ENCODE measurements around the gene THEMIS2. TPM values are rescaled to one million over a fixed set of nuclear protein-coding genes. Genes with fewer than 3 reads are reported as not detected.

The THEMIS2 gene
- total RNA-seq, 2 experiments from 2014 or later: 4.1 to 20.3 TPM

DNA sequence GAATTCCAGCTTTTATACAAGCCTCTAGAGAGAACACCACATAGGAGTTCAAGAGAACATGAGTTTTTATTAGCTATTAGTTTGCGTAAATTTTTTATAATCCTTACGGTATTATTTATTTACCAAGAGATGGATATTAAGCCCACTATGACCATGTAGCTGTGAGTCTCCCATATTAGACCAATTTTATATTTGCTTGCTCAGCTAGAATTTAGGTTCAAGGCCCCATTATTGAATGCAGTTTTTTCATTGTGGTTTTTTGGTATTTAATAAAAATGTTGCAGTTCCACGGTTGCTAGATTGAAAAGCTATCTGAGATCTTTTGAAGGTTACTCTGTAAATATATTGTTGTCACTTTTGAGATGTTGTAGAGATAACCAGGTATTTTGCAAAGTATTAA lies 38.9 kb upstream of the THEMIS2 start:
- H3K9me2 ChIP-seq (ENCODE audit: insufficient read depth, low read length): no peaks in the 10 kb centered on the region
- no TSS peak for BruUV-seq (replicated peaks)
- POLR2A ChIA-PET: interaction anchor here (0.7 to 1.2 kb wide), 2 partner anchors 60 to 108 kb away, joined by 3 to 6 read pairs; partner anchors contain the start of genes FAM76A and STX12
- no peak overlapping the region for H3K4me3 ChIP-seq (ENCODE audit: low read depth, low read length, poor library complexity, severe bottlenecking)
- peaks cover 67% of the 10 kb centered on the region for H3K36me3 ChIP-seq (ENCODE audit: insufficient read depth, low read length)
- peaks cover 23% of the 10 kb centered on the region for H3K4me1 ChIP-seq (ENCODE audit: insufficient read depth, low read length, poor library complexity, severe bottlenecking)
- peaks cover 68% of the 10 kb centered on the region for H3K79me2 ChIP-seq (ENCODE audit: insufficient read depth, low read depth, low read length)
- H4K20me1 ChIP-seq (ENCODE audit: insufficient read depth, low read length): peaks cover 23% of the 10 kb centered on the region
- CTCF ChIA-PET (ENCODE audit: unreplicated experiment): no interaction called here
- no peak overlapping the region for H3K27ac ChIP-seq (ENCODE audit: low read depth, low read length, poor library complexity, severe bottlenecking)
- no peak for DNase-seq (ENCODE audit: low spot score)
- H3K4me2 ChIP-seq (ENCODE audit: low read length): no peak overlapping the region
- H3K9me3 ChIP-seq (ENCODE audit: low read length): no peaks in the 10 kb centered on the region
- no peak for TF ChIP-seq CTCF (conservative IDR thresholded peaks at IDR 0.05; ENCODE audit: low read length)
- no peak for TF ChIP-seq EZH2phosphoT487 (IDR thresholded peaks at IDR 0.05; ENCODE audit: borderline replicate concordance, low read depth, low read length)
- H2AFZ ChIP-seq (ENCODE audit: low read length): no peak overlapping the region
- intact Hi-C loops (cut with micrococcal nuclease; ENCODE audit: unreplicated experiment): loop anchor here (10.0 kb wide), 1 partner anchor 159 kb away; the partner anchor contains the start of gene IFI6

DNA sequence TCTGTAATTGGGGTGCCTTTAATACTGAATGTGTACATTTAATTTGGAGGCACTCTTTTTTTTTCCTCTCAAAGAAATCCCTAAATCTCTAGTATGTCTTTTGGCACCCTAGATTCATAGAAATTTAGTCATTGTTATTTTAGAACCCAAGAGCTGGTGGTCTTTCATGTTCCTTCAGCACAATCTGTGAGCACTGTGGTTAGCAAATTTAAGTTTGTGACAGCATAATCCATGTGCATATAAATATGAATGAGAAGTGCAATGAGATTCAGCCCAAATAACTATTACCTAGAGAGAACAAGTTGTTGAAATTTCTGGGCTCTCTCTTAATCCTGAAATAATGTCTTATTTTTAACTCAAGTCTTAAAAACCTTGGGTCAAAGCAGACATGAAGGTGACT lies 37.3 kb upstream of the THEMIS2 start:
- peaks cover 83% of the 10 kb centered on the region for H3K36me3 ChIP-seq (ENCODE audit: insufficient read depth, low read length)
- H3K4me3 ChIP-seq (ENCODE audit: low read depth, low read length, poor library complexity, severe bottlenecking): no peak overlapping the region
- H3K9me3 ChIP-seq (ENCODE audit: low read length): no peaks in the 10 kb centered on the region
- H3K27ac ChIP-seq (ENCODE audit: low read depth, low read length, poor library complexity, severe bottlenecking): no peak overlapping the region
- H3K79me2 ChIP-seq (ENCODE audit: insufficient read depth, low read depth, low read length): peaks cover 71% of the 10 kb centered on the region
- H3K4me2 ChIP-seq (ENCODE audit: low read length): no peak overlapping the region
- no peaks in the 10 kb centered on the region for H3K9me2 ChIP-seq (ENCODE audit: insufficient read depth, low read length)
- DNase-seq (ENCODE audit: low spot score): no peak
- ChIA-PET POLR2A (interaction anchor here (0.6 kb wide), 1 partner anchor 379 kb away, joined by 3 read pairs; no protein-coding TSS in a partner anchor), CTCF (ENCODE audit: unreplicated experiment) (no interaction called here)
- no peak overlapping the region for H2AFZ ChIP-seq (ENCODE audit: low read length)
- no TSS peak for BruUV-seq (replicated peaks)
- TF ChIP-seq CTCF (conservative IDR thresholded peaks at IDR 0.05; ENCODE audit: low read length): no peak
- no peak for TF ChIP-seq EZH2phosphoT487 (IDR thresholded peaks at IDR 0.05; ENCODE audit: borderline replicate concordance, low read depth, low read length)
- intact Hi-C loops (cut with micrococcal nuclease; ENCODE audit: unreplicated experiment): loop anchor here (10.0 kb wide), 1 partner anchor 160 kb away; the partner anchor contains the start of gene IFI6
- peaks cover 18% of the 10 kb centered on the region for H3K4me1 ChIP-seq (ENCODE audit: insufficient read depth, low read length, poor library complexity, severe bottlenecking)
- H4K20me1 ChIP-seq (ENCODE audit: insufficient read depth, low read length): peaks cover 23% of the 10 kb centered on the region

DNA sequence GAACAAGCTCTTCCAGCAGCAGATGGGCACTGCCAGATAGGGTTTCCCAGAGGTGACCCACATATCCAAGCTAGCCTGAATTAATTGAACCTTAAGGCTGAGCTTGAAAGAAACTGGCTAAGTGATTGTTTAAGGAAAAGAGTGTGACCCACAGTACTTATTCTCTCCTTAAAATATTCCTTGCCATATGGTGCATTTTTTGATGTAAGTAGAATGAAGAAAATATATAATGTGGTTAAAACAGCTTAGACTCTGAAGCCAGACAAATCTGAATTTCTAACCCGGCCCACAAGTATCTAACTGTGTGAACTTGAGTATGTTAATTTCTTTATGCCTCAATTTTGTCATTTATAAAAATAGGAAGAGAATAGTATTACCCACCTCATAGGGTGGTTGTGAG lies 36.8 kb upstream of the THEMIS2 start:
- intact Hi-C loops (cut with micrococcal nuclease; ENCODE audit: unreplicated experiment): loop anchor here (10.0 kb wide), 1 partner anchor 161 kb away; the partner anchor contains the start of gene IFI6
- Histone ChIP-seq H3K79me2 (ENCODE audit: insufficient read depth, low read depth, low read length) (peaks cover 71% of the 10 kb centered on the region), H3K4me3 (ENCODE audit: low read depth, low read length, poor library complexity, severe bottlenecking) (no peak overlapping the region), H3K4me1 (ENCODE audit: insufficient read depth, low read length, poor library complexity, severe bottlenecking) (peaks cover 17% of the 10 kb centered on the region), H2AFZ (ENCODE audit: low read length) (no peak overlapping the region), H3K9me2 (ENCODE audit: insufficient read depth, low read length) (no peaks in the 10 kb centered on the region), H3K4me2 (ENCODE audit: low read length) (no peak overlapping the region), H4K20me1 (ENCODE audit: insufficient read depth, low read length) (peaks cover 23% of the 10 kb centered on the region), H3K27ac (ENCODE audit: low read depth, low read length, poor library complexity, severe bottlenecking) (no peak overlapping the region), H3K9me3 (ENCODE audit: low read length) (no peaks in the 10 kb centered on the region), H3K36me3 (ENCODE audit: insufficient read depth, low read length) (peaks cover 88% of the 10 kb centered on the region)
- DNase-seq (ENCODE audit: low spot score): no peak
- CTCF ChIA-PET (ENCODE audit: unreplicated experiment): no interaction called here
- BruUV-seq (replicated peaks): no TSS peak
- POLR2A ChIA-PET: interaction anchor here (0.6 kb wide), 1 partner anchor 378 kb away, joined by 3 read pairs; no protein-coding TSS in a partner anchor
- TF ChIP-seq EZH2phosphoT487 (IDR thresholded peaks at IDR 0.05; ENCODE audit: borderline replicate concordance, low read depth, low read length) (no peak), CTCF (conservative IDR thresholded peaks at IDR 0.05; ENCODE audit: low read length) (no peak)
